ENCODE measurements around the gene ANKRD33. TPM values are rescaled to one million over a fixed set of nuclear protein-coding genes. Genes with fewer than 3 reads are reported as not detected.

ANKRD33 gene
- total and polyA plus RNA-seq, 2 of the 13 experiments (the other 11 are each of a cell fraction or from before 2014, with no cell fraction given), result 0.04 TPM; not detected in 1

- TF ChIP-seq NFYB (CRISPR knock-in tag; IDR thresholded peaks at IDR 0.05), result no peak
- TF ChIP-seq CREB1 (IDR thresholded peaks at IDR 0.05), result no peak
- TF ChIP-seq CREB1 (CRISPR knock-in tag; IDR thresholded peaks at IDR 0.05), result no peak
- TF ChIP-seq ZNF253 (CRISPR knock-in tag; IDR thresholded peaks at IDR 0.05; ENCODE audit: borderline replicate concordance), result no peak
- no peak for TF ChIP-seq RCOR2 (CRISPR knock-in tag; IDR thresholded peaks at IDR 0.05)
Observed at GRCh38 chr12:51869496-51869865, 18.4 kb upstream of the ANKRD33 start (continued).

- DNase-seq (ENCODE audit: low spot score), result no peak
- intact Hi-C loops (cut with micrococcal nuclease; ENCODE audit: unreplicated experiment), result no loop called here
- Histone ChIP-seq H3K9ac (ENCODE audit: insufficient read depth, low read depth, low read length) (no peak overlapping the region), H3K36me3 (replicated peaks in 1 of 2; ENCODE audit: control insufficient read depth in 1 of 2, insufficient read depth in 2 of 2, low read length in 2 of 2) (no peaks in the 10 kb centered on the region), H3K9me3 (ENCODE audit: low read length) (no peaks in the 10 kb centered on the region), H3K79me2 (ENCODE audit: insufficient read depth, low read length) (no peaks in the 10 kb centered on the region), H4K20me1 (ENCODE audit: insufficient read depth, low read length) (no peaks in the 10 kb centered on the region), H3K4me2 (ENCODE audit: low read depth, low read length) (no peak overlapping the region), H3K27me3 (ENCODE audit: control insufficient read depth in 1 of 2, insufficient read depth in 2 of 2, low read length in 2 of 2) (peaks cover 9 to 52% of the 10 kb centered on the region in 2 experiments; a peak in 4 of 5 replicates), H3K27ac (ENCODE audit: extremely low read length, insufficient read depth, low read length) (no peak overlapping the region), H2AFZ (ENCODE audit: low read length) (no peak overlapping the region), H3K4me3 (replicated peaks in 1 of 3; ENCODE audit: insufficient read depth in 1 of 3, low read depth in 2 of 3, low read length in 3 of 3) (no peak overlapping the region), H3K4me1 (ENCODE audit: insufficient read depth, low read length) (peaks cover 47% of the 10 kb centered on the region)
- no TSS peak for BruUV-seq (replicated peaks)
- in situ Hi-C loops (cut with HindIII; ENCODE audit: extremely low pct_ligation_motif_present, low pct_unique_long_range_greater_than_20kb), result no loop called here
- ChIA-PET CTCF (ENCODE audit: low intra/inter-chr PET ratio, low total read pairs) (no interaction called here), POLR2A (no interaction called here)
- 56% methylated on average over 3 of the region's 3 CpGs for WGBS (ENCODE audit: low lambda C conversion rate)
- ATAC-seq, result no peak
- no peak for FAIRE-seq
- no peak for TF ChIP-seq ZNF10 (CRISPR knock-in tag; IDR thresholded peaks at IDR 0.05; ENCODE audit: borderline replicate concordance, low read depth)
- TF ChIP-seq AFF4 (CRISPR knock-in tag; IDR thresholded peaks at IDR 0.05), result no peak
- TF ChIP-seq PRMT3 (CRISPR knock-in tag; IDR thresholded peaks at IDR 0.05; ENCODE audit: borderline replicate concordance, low read depth), result no peak
- no peak for TF ChIP-seq TFDP2 (CRISPR knock-in tag; IDR thresholded peaks at IDR 0.05)
- no peak for TF ChIP-seq FIP1L1 (IDR thresholded peaks at IDR 0.05; ENCODE audit: borderline replicate concordance, insufficient read depth, low read depth, low read length)
- TF ChIP-seq ZNF282 (IDR thresholded peaks at IDR 0.05; ENCODE audit: partially characterized antibody), result no peak
- no peak for TF ChIP-seq PCBP2 (optimal IDR thresholded peaks at IDR 0.05; ENCODE audit: low read depth, low read length, poor library complexity, severe bottlenecking)
- TF ChIP-seq ZNF891 (CRISPR knock-in tag; IDR thresholded peaks at IDR 0.05), result no peak
- no peak for TF ChIP-seq BHLHE40 (IDR thresholded peaks at IDR 0.05; ENCODE audit: low read length)
- no peak for TF ChIP-seq THAP11 (CRISPR knock-in tag; IDR thresholded peaks at IDR 0.05)
- TF ChIP-seq FOXJ3 (CRISPR knock-in tag; IDR thresholded peaks at IDR 0.05; ENCODE audit: borderline replicate concordance), result no peak
- TF ChIP-seq HCFC1 (IDR thresholded peaks at IDR 0.05; ENCODE audit: low read depth, low read length), result no peak
- TF ChIP-seq ZBTB38 (CRISPR knock-in tag; IDR thresholded peaks at IDR 0.05), result no peak
- no peak for TF ChIP-seq ZNF253 (CRISPR knock-in tag; IDR thresholded peaks at IDR 0.05; ENCODE audit: borderline replicate concordance)
Observed at GRCh38 chr12:51869931-51870330, 18.0 kb upstream of the ANKRD33 start.
